ENCODE measurements around the gene SPP2. TPM values are rescaled to one million over a fixed set of nuclear protein-coding genes. Genes with fewer than 3 reads are reported as not detected.

The SPP2 gene
- polyA plus RNA-seq, 4 donors, result not detected

DNA sequence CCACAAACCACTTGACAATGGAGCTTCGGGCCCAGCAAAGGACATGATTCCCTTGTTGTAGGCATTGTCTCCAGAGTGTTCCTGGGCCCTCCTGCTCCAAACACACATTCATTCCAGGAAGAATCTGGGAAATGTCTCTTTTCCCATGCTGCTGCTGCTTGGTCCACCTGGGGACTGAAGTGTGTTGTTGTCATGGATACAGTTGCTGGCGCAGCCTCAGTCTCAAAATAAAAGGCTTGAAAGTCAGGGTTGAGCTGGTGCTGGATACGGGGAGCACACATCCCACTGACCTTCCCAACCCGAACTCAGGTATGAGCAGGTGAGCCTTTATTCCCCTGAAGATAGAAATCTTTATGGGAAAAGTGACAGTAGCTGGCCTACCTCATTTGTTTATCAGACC lies 30.6 kb upstream of the SPP2 start:
- no peak overlapping the region for H3K27ac ChIP-seq (ENCODE audit: low read depth in 1 of 3, low read length in 2 of 3)
- DNase-seq, result no peak
- no peak overlapping the region for H3K4me3 ChIP-seq (ENCODE audit: low read depth in 1 of 3, low read length in 3 of 3)
- WGBS, 3 donors, result 84 to 94% (median 87%) methylated on average over 4 of the region's 4 CpGs
- peaks cover 0 to 11% of the 10 kb centered on the region in 2 donors for H3K9me3 ChIP-seq (ENCODE audit: control insufficient read depth in 2 of 2, insufficient read depth in 1 of 2, low read depth in 1 of 2, low read length in 1 of 2)
- no peaks in the 10 kb centered on the region for H3K4me1 ChIP-seq (ENCODE audit: control insufficient read depth in 3 of 3, insufficient read depth in 2 of 3, low read depth in 1 of 3, low read length in 2 of 3)
- H3K27me3 ChIP-seq (ENCODE audit: control insufficient read depth in 3 of 3, insufficient read depth in 3 of 3, low read length in 3 of 3), result peaks cover 0 to 4% (median 0%) of the 10 kb centered on the region in 3 donors
- no peak for FAIRE-seq
- H3K36me3 ChIP-seq (ENCODE audit: control insufficient read depth in 3 of 3, insufficient read depth in 2 of 3, low read depth in 1 of 3, low read length in 3 of 3), result no peaks in the 10 kb centered on the region

DNA sequence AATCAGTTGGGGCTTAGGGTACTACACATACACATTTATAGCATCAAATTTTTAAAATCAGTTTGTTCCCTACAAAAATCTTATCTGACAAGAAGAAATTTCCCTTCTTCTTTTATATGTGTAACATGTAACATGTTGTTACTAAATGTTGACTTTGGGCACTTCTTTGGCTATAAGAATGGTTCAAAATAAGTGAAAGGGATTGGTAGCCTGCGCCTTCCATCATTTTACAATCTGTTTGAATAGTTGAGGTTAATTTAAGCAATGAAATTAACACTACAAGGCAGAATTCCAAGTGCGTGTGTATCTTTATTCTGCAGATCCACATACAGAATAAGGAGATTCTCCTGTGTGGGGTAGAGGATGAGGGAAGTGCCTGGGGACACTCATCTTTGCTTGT lies 30.2 kb upstream of the SPP2 start:
- H3K9me3 ChIP-seq (ENCODE audit: control insufficient read depth in 2 of 2, insufficient read depth in 1 of 2, low read depth in 1 of 2, low read length in 1 of 2), result peaks cover 0 to 11% of the 10 kb centered on the region in 2 donors
- no peaks in the 10 kb centered on the region for H3K36me3 ChIP-seq (ENCODE audit: control insufficient read depth in 3 of 3, insufficient read depth in 2 of 3, low read depth in 1 of 3, low read length in 3 of 3)
- WGBS, 3 donors, result 86 to 93% (median 93%) methylated on average over 2 of the region's 2 CpGs
- no peak for FAIRE-seq
- H3K4me3 ChIP-seq (ENCODE audit: low read depth in 1 of 3, low read length in 3 of 3), result no peak overlapping the region
- peaks cover 0 to 3% (median 0%) of the 10 kb centered on the region in 3 donors for H3K27me3 ChIP-seq (ENCODE audit: control insufficient read depth in 3 of 3, insufficient read depth in 3 of 3, low read length in 3 of 3)
- DNase-seq, result no peak
- H3K27ac ChIP-seq (ENCODE audit: low read depth in 1 of 3, low read length in 2 of 3), result no peak overlapping the region
- no peaks in the 10 kb centered on the region for H3K4me1 ChIP-seq (ENCODE audit: control insufficient read depth in 3 of 3, insufficient read depth in 2 of 3, low read depth in 1 of 3, low read length in 2 of 3)

DNA sequence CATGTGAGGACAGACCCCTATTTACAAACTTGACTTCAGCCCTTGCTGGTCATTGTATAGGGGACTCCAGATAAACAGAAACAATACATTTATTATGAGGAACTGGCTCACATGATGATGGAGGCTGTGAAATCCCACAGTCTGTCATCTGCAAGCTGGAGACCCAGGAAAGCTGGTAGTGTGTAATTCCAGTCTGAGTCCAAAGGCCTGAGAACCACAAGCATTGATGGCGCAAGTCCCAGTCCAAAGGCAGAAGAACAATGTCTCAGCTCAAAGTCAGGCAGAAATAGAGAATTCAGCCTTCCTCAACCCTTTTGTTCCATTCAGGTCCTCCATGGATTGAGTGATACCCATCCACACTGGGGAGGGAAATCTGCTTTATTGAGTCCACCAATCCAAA lies 28.1 kb upstream of the SPP2 start:
- Histone ChIP-seq H3K27ac (ENCODE audit: low read depth in 1 of 3, low read length in 2 of 3) (no peak overlapping the region), H3K9me3 (ENCODE audit: control insufficient read depth in 2 of 2, insufficient read depth in 1 of 2, low read depth in 1 of 2, low read length in 1 of 2) (peaks cover 0 to 11% of the 10 kb centered on the region in 2 donors), H3K4me3 (ENCODE audit: low read depth in 1 of 3, low read length in 3 of 3) (no peak overlapping the region), H3K36me3 (ENCODE audit: control insufficient read depth in 3 of 3, insufficient read depth in 2 of 3, low read depth in 1 of 3, low read length in 3 of 3) (no peaks in the 10 kb centered on the region), H3K4me1 (ENCODE audit: control insufficient read depth in 3 of 3, insufficient read depth in 2 of 3, low read depth in 1 of 3, low read length in 2 of 3) (peaks cover 0 to 3% (median 0%) of the 10 kb centered on the region in 3 donors), H3K27me3 (ENCODE audit: control insufficient read depth in 3 of 3, insufficient read depth in 3 of 3, low read length in 3 of 3) (peaks cover 0 to 2% (median 0%) of the 10 kb centered on the region in 3 donors)
- 94% methylated on average over 1 of the region's 1 CpG for WGBS, 3 donors
- FAIRE-seq, result no peak
- no peak for DNase-seq

- WGBS, 3 donors, result 95 to 96% (median 96%) methylated on average over 17 to 29 of the region's 29 CpGs
- H3K4me1 ChIP-seq (ENCODE audit: control insufficient read depth in 3 of 3, insufficient read depth in 2 of 3, low read depth in 1 of 3, low read length in 2 of 3), result peaks cover 0 to 3% (median 0%) of the 10 kb centered on the region in 3 donors
- FAIRE-seq (no peak), DNase-seq (no peak)
- H3K27me3 ChIP-seq (ENCODE audit: control insufficient read depth in 3 of 3, insufficient read depth in 3 of 3, low read length in 3 of 3), result peaks cover 0 to 2% (median 0%) of the 10 kb centered on the region in 3 donors
- peaks cover 0 to 11% of the 10 kb centered on the region in 2 donors for H3K9me3 ChIP-seq (ENCODE audit: control insufficient read depth in 2 of 2, insufficient read depth in 1 of 2, low read depth in 1 of 2, low read length in 1 of 2)
- no peak overlapping the region for H3K4me3 ChIP-seq (ENCODE audit: low read depth in 1 of 3, low read length in 3 of 3)
- no peaks in the 10 kb centered on the region for H3K36me3 ChIP-seq (ENCODE audit: control insufficient read depth in 3 of 3, insufficient read depth in 2 of 3, low read depth in 1 of 3, low read length in 3 of 3)
- no peak overlapping the region for H3K27ac ChIP-seq (ENCODE audit: low read depth in 1 of 3, low read length in 2 of 3)
Measured at GRCh38 chr2:234024304-234024703, 26.2 kb upstream of the SPP2 start.

GRCh38 chr2:234025466-234025865 lies 25.0 kb upstream of the SPP2 start:
- no peaks in the 10 kb centered on the region for H3K36me3 ChIP-seq (ENCODE audit: control insufficient read depth in 3 of 3, insufficient read depth in 2 of 3, low read depth in 1 of 3, low read length in 3 of 3)
- DNase-seq (peak in 1 of 2 donors; percentile 8), FAIRE-seq (no peak)
- H3K9me3 ChIP-seq (ENCODE audit: control insufficient read depth in 2 of 2, insufficient read depth in 1 of 2, low read depth in 1 of 2, low read length in 1 of 2), result peaks cover 0 to 11% of the 10 kb centered on the region in 2 donors
- H3K27me3 ChIP-seq (ENCODE audit: control insufficient read depth in 3 of 3, insufficient read depth in 3 of 3, low read length in 3 of 3), result peaks cover 0 to 2% (median 0%) of the 10 kb centered on the region in 3 donors
- H3K4me3 ChIP-seq (ENCODE audit: low read depth in 1 of 3, low read length in 3 of 3), result no peak overlapping the region
- H3K4me1 ChIP-seq (ENCODE audit: control insufficient read depth in 3 of 3, insufficient read depth in 2 of 3, low read depth in 1 of 3, low read length in 2 of 3), result peaks cover 0 to 3% (median 0%) of the 10 kb centered on the region in 3 donors
- peak overlapping the region in 1 of 3 donors; percentile 22 for H3K27ac ChIP-seq (ENCODE audit: low read depth in 1 of 3, low read length in 2 of 3)
- 11 to 22% (median 13%) methylated on average over 10 of the region's 10 CpGs for WGBS, 3 donors

DNA sequence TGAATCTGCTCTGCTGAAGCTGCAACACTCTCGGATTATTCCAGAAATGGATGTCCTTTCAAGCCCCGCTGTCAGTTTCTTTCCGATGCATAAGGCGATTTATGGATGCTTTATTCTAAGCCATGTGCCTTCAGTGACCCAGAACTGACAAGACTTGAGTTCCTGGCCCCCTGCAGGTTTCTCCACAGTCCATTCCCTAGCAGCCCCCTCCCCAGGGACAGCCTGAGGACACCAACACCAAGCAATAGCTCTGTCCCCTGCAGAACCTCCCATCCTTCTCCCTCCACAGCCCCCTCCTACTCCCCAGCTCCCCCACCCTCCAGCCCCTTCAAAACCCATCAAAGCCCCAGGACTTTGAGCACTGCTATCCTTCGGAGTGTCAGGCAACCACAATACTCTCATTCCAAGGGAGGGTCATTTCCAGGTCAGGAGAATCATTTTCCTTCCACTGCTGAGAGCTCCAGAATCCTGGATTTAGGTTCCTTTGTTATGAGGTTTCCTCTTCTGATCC lies 24.6 kb upstream of the SPP2 start:
- FAIRE-seq (no peak), DNase-seq (no peak)
- Histone ChIP-seq H3K27ac (ENCODE audit: low read depth in 1 of 3, low read length in 2 of 3) (peak overlapping the region in 1 of 3 donors; percentile 22), H3K9me3 (ENCODE audit: control insufficient read depth in 2 of 2, insufficient read depth in 1 of 2, low read depth in 1 of 2, low read length in 1 of 2) (peaks cover 0 to 11% of the 10 kb centered on the region in 2 donors), H3K27me3 (ENCODE audit: control insufficient read depth in 3 of 3, insufficient read depth in 3 of 3, low read length in 3 of 3) (peaks cover 0 to 2% (median 0%) of the 10 kb centered on the region in 3 donors), H3K4me1 (ENCODE audit: control insufficient read depth in 3 of 3, insufficient read depth in 2 of 3, low read depth in 1 of 3, low read length in 2 of 3) (peaks cover 0 to 3% (median 0%) of the 10 kb centered on the region in 3 donors), H3K4me3 (ENCODE audit: low read depth in 1 of 3, low read length in 3 of 3) (no peak overlapping the region), H3K36me3 (ENCODE audit: control insufficient read depth in 3 of 3, insufficient read depth in 2 of 3, low read depth in 1 of 3, low read length in 3 of 3) (no peaks in the 10 kb centered on the region)
- WGBS, 3 donors, result 41 to 44% (median 42%) methylated on average over 5 of the region's 5 CpGs

- WGBS, 3 donors, result 78 to 89% (median 88%) methylated on average over 10 of the region's 10 CpGs
- H3K4me3 ChIP-seq (ENCODE audit: low read depth in 1 of 3, low read length in 3 of 3), result no peak overlapping the region
- H3K4me1 ChIP-seq (ENCODE audit: control insufficient read depth in 3 of 3, insufficient read depth in 2 of 3, low read depth in 1 of 3, low read length in 2 of 3), result peaks cover 0 to 3% (median 0%) of the 10 kb centered on the region in 3 donors
- peaks cover 0 to 11% of the 10 kb centered on the region in 2 donors for H3K9me3 ChIP-seq (ENCODE audit: control insufficient read depth in 2 of 2, insufficient read depth in 1 of 2, low read depth in 1 of 2, low read length in 1 of 2)
- no peak for DNase-seq
- FAIRE-seq, result no peak
- peaks cover 0 to 2% (median 0%) of the 10 kb centered on the region in 3 donors for H3K27me3 ChIP-seq (ENCODE audit: control insufficient read depth in 3 of 3, insufficient read depth in 3 of 3, low read length in 3 of 3)
- H3K36me3 ChIP-seq (ENCODE audit: control insufficient read depth in 3 of 3, insufficient read depth in 2 of 3, low read depth in 1 of 3, low read length in 3 of 3), result no peaks in the 10 kb centered on the region
- H3K27ac ChIP-seq (ENCODE audit: low read depth in 1 of 3, low read length in 2 of 3), result no peak overlapping the region
Measured at GRCh38 chr2:234026693-234027254, 23.7 kb upstream of the SPP2 start.

- no peak overlapping the region for H3K27ac ChIP-seq (ENCODE audit: low read depth in 1 of 3, low read length in 2 of 3)
- WGBS, 3 donors, result 81 to 96% (median 83%) methylated on average over 1 of the region's 1 CpG
- H3K4me3 ChIP-seq (ENCODE audit: low read depth in 1 of 3, low read length in 3 of 3), result no peak overlapping the region
- H3K4me1 ChIP-seq (ENCODE audit: control insufficient read depth in 3 of 3, insufficient read depth in 2 of 3, low read depth in 1 of 3, low read length in 2 of 3), result peaks cover 0 to 3% (median 0%) of the 10 kb centered on the region in 3 donors
- DNase-seq (no peak), FAIRE-seq (no peak)
- no peaks in the 10 kb centered on the region for H3K36me3 ChIP-seq (ENCODE audit: control insufficient read depth in 3 of 3, insufficient read depth in 2 of 3, low read depth in 1 of 3, low read length in 3 of 3)
- H3K9me3 ChIP-seq (ENCODE audit: control insufficient read depth in 2 of 2, insufficient read depth in 1 of 2, low read depth in 1 of 2, low read length in 1 of 2), result peaks cover 0 to 11% of the 10 kb centered on the region in 2 donors
- H3K27me3 ChIP-seq (ENCODE audit: control insufficient read depth in 3 of 3, insufficient read depth in 3 of 3, low read length in 3 of 3), result peaks cover 0 to 2% (median 0%) of the 10 kb centered on the region in 3 donors
Measured at GRCh38 chr2:234027641-234028040, 22.9 kb upstream of the SPP2 start.

All from small intestine (tissue), 7 donors.